Lung (tissue), 12 donors: ENCODE data around the gene GUCY1B1. TPM values are rescaled to one million over a fixed set of nuclear protein-coding genes. Genes with fewer than 3 reads are reported as not detected.

ENCODE experiments used
- ATAC-seq: fragments of 200-7000 bp; cut with Tn5 transposase; one replicate; pipeline ENCODE4 v1.9.1; 2020; ENCODE audit warnings: moderate number of reproducible peaks; ENCODE audit not compliant: insufficient read depth, low FRiP score
- DNase-seq, 3 donors: peaks; one replicate each; pipeline ENCODE4 v3.0.0-alpha.2; 2013 to 2017
- H3K27ac ChIP-seq, 2 donors: one replicate each; pipeline ENCODE4 v1.5.1; 2013; ENCODE audit warnings: mild to moderate bottlenecking in 2 of 2, moderate library complexity in 2 of 2, control low read depth in 1 of 2, inconsistent platforms in 1 of 2, low read depth in 1 of 2, low read length in 1 of 2
- H3K27me3 ChIP-seq, 3 donors: one replicate each; pipeline ENCODE4 v1.5.1; 2013; ENCODE audit warnings: low read length in 2 of 3; ENCODE audit not compliant: control insufficient read depth in 3 of 3, insufficient read depth in 3 of 3
- H3K36me3 ChIP-seq, 4 donors: one replicate each; pipeline ENCODE4 v1.5.1; 2013; ENCODE audit warnings: low read length in 4 of 4, mild to moderate bottlenecking in 1 of 4, moderate library complexity in 1 of 4; ENCODE audit not compliant: control insufficient read depth in 4 of 4, insufficient read depth in 4 of 4
- H3K4me1 ChIP-seq, 5 donors: one replicate each; pipeline ENCODE4 v1.5.1; 2013; ENCODE audit warnings: low read length in 5 of 5, mild to moderate bottlenecking in 2 of 5, moderate library complexity in 1 of 5; ENCODE audit not compliant: control insufficient read depth in 5 of 5, insufficient read depth in 5 of 5
- H3K4me3 ChIP-seq: one replicate; pipeline ENCODE4 v1.5.1; 2013; ENCODE audit warnings: mild to moderate bottlenecking, control low read depth, moderate library complexity
- H3K9ac ChIP-seq, 2 donors: one replicate each; pipeline ENCODE4 v1.5.1; 2013; ENCODE audit warnings: low read length in 2 of 2, control low read depth in 1 of 2; ENCODE audit not compliant: insufficient read depth in 1 of 2
- H3K9me3 ChIP-seq, 4 donors: one replicate each; pipeline ENCODE4 v1.5.1; 2013; ENCODE audit warnings: low read length in 3 of 4, mild to moderate bottlenecking in 1 of 4, moderate library complexity in 1 of 4; ENCODE audit not compliant: control insufficient read depth in 4 of 4, insufficient read depth in 3 of 4
- WGBS, 2 donors: extraction: QIAGEN DNeasy Blood & Tissue Kit; methylation state at CpG; one replicate each; pipeline ENCODE4 v1.1.7; 2013; 5-methylcytosine and 5-hydroxymethylcytosine counted together
- polyA plus RNA-seq, 2 donors: library from polyadenylated mRNA; stranded (reverse); fragments of 200-250 nt; gene quantifications; one replicate each; pipeline ENCODE4 v1.2.1, GENCODE V29; 2013
- total RNA-seq, 2 donors: library from RNA; depleted of rRNA in 1 of 2; stranded (reverse); fragments of >200 nt in 1 of 2; gene quantifications; one replicate each; pipeline ENCODE4 v1.2.1, GENCODE V29; 2014 to 2021
- TF ChIP-seq, protein P1 (sequence below): IDR thresholded peaks from 2 replicates; pipeline ENCODE4 v1.5.1; 2012; ENCODE audit warnings: mild to moderate bottlenecking; ENCODE audit errors: control extremely low read depth, extremely low read depth
- donor health status: control.
- donor health status: control.
- donor health status: Bipolar disorder and iron deficiency.
- donor health status: healthy.
- donor health status: DM: yes; HTN: yes; CAD: no.

Gene GUCY1B1
- total and polyA plus RNA-seq, 4 donors: 9.4 to 36.9 (median 13.4) TPM

DNA sequence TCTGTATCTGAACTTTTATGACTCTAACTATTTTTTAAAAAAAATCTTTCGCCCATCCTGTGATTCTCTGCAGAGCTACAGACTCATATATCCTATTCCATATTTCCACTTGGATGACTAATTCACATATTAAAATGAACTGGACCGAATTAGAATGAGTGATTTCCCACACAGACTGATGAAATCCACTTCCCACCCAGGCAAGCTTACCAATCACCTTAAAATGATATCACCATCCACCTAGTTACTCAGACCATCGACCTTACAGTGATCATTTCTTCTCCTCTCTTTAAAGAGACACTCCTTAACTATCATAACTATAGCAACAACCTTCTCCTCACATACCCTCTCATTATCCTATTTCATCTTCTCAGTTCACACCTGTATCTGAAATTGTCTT is 34.1 kb upstream of the GUCY1B1 start:
- Histone ChIP-seq H3K4me3 (no peak overlapping the region), H3K36me3 (peaks cover 5 to 45% (median 17%) of the 10 kb centered on the region in 4 donors), H3K27me3 (no peaks in the 10 kb centered on the region), H3K9ac (no peak overlapping the region), H3K4me1 (no peaks in the 10 kb centered on the region), H3K9me3 (no peaks in the 10 kb centered on the region), H3K27ac (no peak overlapping the region)
- TF ChIP-seq, protein P1, sequence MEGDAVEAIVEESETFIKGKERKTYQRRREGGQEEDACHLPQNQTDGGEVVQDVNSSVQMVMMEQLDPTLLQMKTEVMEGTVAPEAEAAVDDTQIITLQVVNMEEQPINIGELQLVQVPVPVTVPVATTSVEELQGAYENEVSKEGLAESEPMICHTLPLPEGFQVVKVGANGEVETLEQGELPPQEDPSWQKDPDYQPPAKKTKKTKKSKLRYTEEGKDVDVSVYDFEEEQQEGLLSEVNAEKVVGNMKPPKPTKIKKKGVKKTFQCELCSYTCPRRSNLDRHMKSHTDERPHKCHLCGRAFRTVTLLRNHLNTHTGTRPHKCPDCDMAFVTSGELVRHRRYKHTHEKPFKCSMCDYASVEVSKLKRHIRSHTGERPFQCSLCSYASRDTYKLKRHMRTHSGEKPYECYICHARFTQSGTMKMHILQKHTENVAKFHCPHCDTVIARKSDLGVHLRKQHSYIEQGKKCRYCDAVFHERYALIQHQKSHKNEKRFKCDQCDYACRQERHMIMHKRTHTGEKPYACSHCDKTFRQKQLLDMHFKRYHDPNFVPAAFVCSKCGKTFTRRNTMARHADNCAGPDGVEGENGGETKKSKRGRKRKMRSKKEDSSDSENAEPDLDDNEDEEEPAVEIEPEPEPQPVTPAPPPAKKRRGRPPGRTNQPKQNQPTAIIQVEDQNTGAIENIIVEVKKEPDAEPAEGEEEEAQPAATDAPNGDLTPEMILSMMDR: no peak
- 67 to 88% methylated on average over 3 of the region's 3 CpGs for WGBS, 2 donors
- no peak for DNase-seq
- no peak for ATAC-seq

DNA sequence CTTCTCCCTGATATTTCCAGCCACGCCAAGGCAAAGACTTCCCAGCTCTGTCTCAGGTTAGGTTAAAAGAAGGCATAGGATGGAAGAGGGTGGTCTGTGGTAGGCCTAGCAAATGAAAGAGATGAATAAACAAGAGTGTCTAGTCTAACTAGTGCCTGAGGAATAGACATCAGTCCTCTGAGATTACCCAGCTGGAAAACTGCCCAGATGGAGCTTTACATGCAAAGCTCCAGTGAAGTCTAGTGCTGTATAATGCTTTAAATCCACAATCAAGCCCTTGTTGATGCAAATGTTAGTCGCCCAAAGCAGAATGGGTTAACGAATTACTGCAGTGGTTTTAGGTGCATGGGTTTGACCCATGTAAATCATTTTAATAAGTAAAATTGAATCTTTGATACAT is 24.8 kb upstream of the GUCY1B1 start:
- no peak for ATAC-seq
- no peaks in the 10 kb centered on the region for H3K9me3 ChIP-seq
- no peak overlapping the region for H3K9ac ChIP-seq
- peaks cover 0 to 23% (median 6%) of the 10 kb centered on the region in 5 donors for H3K4me1 ChIP-seq
- no peak overlapping the region for H3K4me3 ChIP-seq
- no peak overlapping the region for H3K27ac ChIP-seq
- TF ChIP-seq, protein P1: no peak
- 60 to 87% methylated on average over 3 of the region's 3 CpGs for WGBS, 2 donors
- H3K27me3 ChIP-seq: no peaks in the 10 kb centered on the region
- peaks cover 0 to 14% (median 2%) of the 10 kb centered on the region in 4 donors for H3K36me3 ChIP-seq
- DNase-seq: peak; percentile 37 to 82 (median 72)

GRCh38 chr4:155734951-155735350 is 23.9 kb upstream of the GUCY1B1 start:
- Histone ChIP-seq H3K9me3 (no peaks in the 10 kb centered on the region), H3K4me3 (no peak overlapping the region), H3K27ac (no peak overlapping the region), H3K27me3 (no peaks in the 10 kb centered on the region), H3K9ac (no peak overlapping the region), H3K4me1 (peaks cover 0 to 23% (median 6%) of the 10 kb centered on the region in 5 donors), H3K36me3 (peaks cover 0 to 9% (median under 1%) of the 10 kb centered on the region in 4 donors)
- WGBS, 2 donors: 83 to 88% methylated on average over 1 of the region's 1 CpG
- DNase-seq (no peak), ATAC-seq (no peak)
- TF ChIP-seq, protein P1: no peak

DNA sequence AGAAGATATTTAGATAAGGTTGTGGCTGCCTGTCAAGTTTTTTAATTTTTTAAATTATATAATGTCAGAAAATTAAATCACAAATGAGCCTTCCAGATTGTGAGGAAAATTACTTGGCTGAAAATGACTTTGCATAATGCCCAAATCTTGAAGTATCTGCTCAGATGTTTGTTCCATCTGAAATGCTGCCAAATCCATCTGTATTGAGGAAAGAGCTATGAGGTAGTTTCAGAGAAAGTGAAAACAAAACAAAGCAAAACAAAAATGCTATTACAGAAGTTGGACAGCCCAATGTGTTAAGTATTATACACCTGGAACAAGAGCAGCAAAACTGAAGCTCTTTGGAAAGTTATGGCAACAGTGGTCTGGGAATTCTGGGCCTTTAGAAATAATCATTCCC is 23.3 kb upstream of the GUCY1B1 start:
- Histone ChIP-seq H3K36me3 (peaks cover 0 to 3% (median 0%) of the 10 kb centered on the region in 4 donors), H3K9me3 (no peaks in the 10 kb centered on the region), H3K9ac (peak overlapping the region in 1 of 2 donors; percentile 48), H3K4me1 (peaks cover 0 to 23% (median 6%) of the 10 kb centered on the region in 5 donors), H3K27me3 (no peaks in the 10 kb centered on the region), H3K27ac (no peak overlapping the region), H3K4me3 (no peak overlapping the region)
- DNase-seq: peak in 2 of 3 donors; percentile 71 to 82
- ATAC-seq: no peak
- TF ChIP-seq, protein P1: no peak
